Medulla oblongata (tissue), 1 donor: ENCODE results near the gene CCDC171.

ENCODE experiments used
- DNase-seq: peaks from one replicate; pipeline ENCODE4 v3.0.0-alpha.2; 2015; ENCODE audit errors: extremely low spot score

CCDC171 gene

GRCh38 chr9:16000811-16001210, 448.0 kb downstream of the CCDC171 start:
- no peak for DNase-seq

GRCh38 chr9:16001856-16002255, 449.0 kb downstream of the CCDC171 start:
- no peak for DNase-seq

- DNase-seq: no peak
Observed at GRCh38 chr9:16002816-16003215, 450.0 kb downstream of the CCDC171 start.

- no peak for DNase-seq
Observed at GRCh38 chr9:16003785-16004184, 450.9 kb downstream of the CCDC171 start.

- no peak for DNase-seq
Observed at GRCh38 chr9:16004613-16005012, 451.8 kb downstream of the CCDC171 start.

- DNase-seq: no peak
Observed at GRCh38 chr9:16010221-16010620, 457.4 kb downstream of the CCDC171 start.

GRCh38 chr9:16012621-16013020, 459.8 kb downstream of the CCDC171 start:
- no peak for DNase-seq

- no peak for DNase-seq
Observed at GRCh38 chr9:16013366-16013765, 460.5 kb downstream of the CCDC171 start.

- DNase-seq: no peak
Observed at GRCh38 chr9:16013826-16014225, 461.0 kb downstream of the CCDC171 start.

- no peak for DNase-seq
Observed at GRCh38 chr9:16022228-16022627, 469.4 kb downstream of the CCDC171 start.

- DNase-seq: no peak
Observed at GRCh38 chr9:16023446-16023845, 470.6 kb downstream of the CCDC171 start.
